GM21723 (cell line): ENCODE results near the gene ZFP14.
"Not testable (repeated sequence)": the region's sequence is repeated elsewhere in the genome, so short reads cannot be mapped to it uniquely, and the experiment has no call there.

Experiments used
- ATAC-seq: cut with Tn5 transposase; IDR thresholded peaks from one replicate; pipeline ENCODE4 v1.9.1; 2021; ENCODE audit warnings: mild to moderate bottlenecking, moderate library complexity; ENCODE audit not compliant: unreplicated experiment

The ZFP14 gene

GRCh38 chr19:36331353-36332228, 47.4 kb downstream of the ZFP14 start:
- peak; percentile 84 for ATAC-seq

- no peak for ATAC-seq
These were observed 48.8 kb downstream of the ZFP14 start for GRCh38 chr19:36330216-36330615.

- ATAC-seq, result not testable (repeated sequence)
These were observed 49.5 kb downstream of the ZFP14 start for GRCh38 chr19:36329534-36329933.

- not testable (repeated sequence) for ATAC-seq
These were observed 52.4 kb downstream of the ZFP14 start for GRCh38 chr19:36326649-36327048.

- ATAC-seq, result not testable (repeated sequence)
These were observed 63.8 kb downstream of the ZFP14 start for GRCh38 chr19:36315164-36315563.

- not testable (repeated sequence) for ATAC-seq
These were observed 64.9 kb downstream of the ZFP14 start for GRCh38 chr19:36314053-36314452.

GRCh38 chr19:36311098-36311760, 67.8 kb downstream of the ZFP14 start:
- not testable (repeated sequence) for ATAC-seq

GRCh38 chr19:36310416-36310990, 68.5 kb downstream of the ZFP14 start:
- not testable (repeated sequence) for ATAC-seq

- ATAC-seq, result not testable (repeated sequence)
These were observed 69.2 kb downstream of the ZFP14 start for GRCh38 chr19:36309759-36310158.

GRCh38 chr19:36309309-36309708, 69.7 kb downstream of the ZFP14 start:
- ATAC-seq, result not testable (repeated sequence)

- ATAC-seq, result not testable (repeated sequence)
These were observed 86.7 kb downstream of the ZFP14 start for GRCh38 chr19:36292317-36292716.
